Osteoblast (primary cell): ENCODE data around the gene VAV2. TPM values are rescaled to one million over a fixed set of nuclear protein-coding genes. Genes with fewer than 3 reads are reported as not detected.
A peak's percentile ranks its signal among the peaks of the same experiment; 100 is the strongest.

Source experiments
- DNase-seq: peaks from one replicate; pipeline ENCODE4 v3.0.0; 2011; ENCODE audit warnings: low spot score, mixed read lengths; ENCODE audit not compliant: insufficient read length; ENCODE audit errors: missing footprints
- H2AFZ ChIP-seq: 2 replicates; pipeline ENCODE4 v1.6.0; 2011; ENCODE audit warnings: mild to moderate bottlenecking, low read length
- H3K27ac ChIP-seq: 2 replicates; pipeline ENCODE4 v1.5.1; 2011; ENCODE audit warnings: mild to moderate bottlenecking, low read depth, low read length, moderate library complexity
- H3K27me3 ChIP-seq: 2 replicates; pipeline ENCODE4 v1.6.0; 2012; ENCODE audit warnings: mild to moderate bottlenecking, control low read depth, inconsistent platforms, low read length, moderate library complexity; ENCODE audit not compliant: insufficient read depth
- H3K36me3 ChIP-seq: 2 replicates; pipeline ENCODE4 v1.5.1; 2011; ENCODE audit warnings: mild to moderate bottlenecking, low read length, control low read depth, moderate library complexity; ENCODE audit not compliant: insufficient read depth
- H3K4me1 ChIP-seq: 2 replicates; pipeline ENCODE4 v1.5.1; 2011; ENCODE audit warnings: mild to moderate bottlenecking, low read length, control low read depth, moderate library complexity; ENCODE audit not compliant: insufficient read depth
- H3K4me2 ChIP-seq: 2 replicates; pipeline ENCODE4 v1.6.0; 2011; ENCODE audit warnings: mild to moderate bottlenecking, low read length; ENCODE audit not compliant: insufficient read depth
- H3K4me3 ChIP-seq: fragments of 200-600 bp; sonication (generic); 3 replicates; pipeline ENCODE4 v1.5.1; 2012; ENCODE audit warnings: mild to moderate bottlenecking, low read length, inconsistent platforms; ENCODE audit not compliant: insufficient read depth
- H3K79me2 ChIP-seq: 2 replicates; pipeline ENCODE4 v1.6.0; 2012; ENCODE audit warnings: mild to moderate bottlenecking, low read length, control low read depth, inconsistent platforms; ENCODE audit not compliant: insufficient read depth
- H3K9me3 ChIP-seq: 2 replicates; pipeline ENCODE4 v1.5.1; 2011; ENCODE audit warnings: low read depth, low read length, control low read depth
- H4K20me1 ChIP-seq: 2 replicates; pipeline ENCODE4 v1.6.0; 2012; ENCODE audit warnings: mild to moderate bottlenecking, low read length, control low read depth; ENCODE audit not compliant: insufficient read depth
- total RNA-seq: library from RNA; depleted of rRNA; stranded (reverse); fragments of >200 nt; gene quantifications from 2 replicates; pipeline ENCODE4 v1.2.3, GENCODE V29; 2012
- TF ChIP-seq, protein P1 (sequence below): IDR thresholded peaks from 2 replicates; pipeline ENCODE4 v1.5.1; 2011; ENCODE audit warnings: mild to moderate bottlenecking, low read depth, low read length, moderate library complexity; ENCODE audit errors: extremely low read depth

The VAV2 gene
- total RNA-seq, 1 donor = 8.0 TPM

DNA sequence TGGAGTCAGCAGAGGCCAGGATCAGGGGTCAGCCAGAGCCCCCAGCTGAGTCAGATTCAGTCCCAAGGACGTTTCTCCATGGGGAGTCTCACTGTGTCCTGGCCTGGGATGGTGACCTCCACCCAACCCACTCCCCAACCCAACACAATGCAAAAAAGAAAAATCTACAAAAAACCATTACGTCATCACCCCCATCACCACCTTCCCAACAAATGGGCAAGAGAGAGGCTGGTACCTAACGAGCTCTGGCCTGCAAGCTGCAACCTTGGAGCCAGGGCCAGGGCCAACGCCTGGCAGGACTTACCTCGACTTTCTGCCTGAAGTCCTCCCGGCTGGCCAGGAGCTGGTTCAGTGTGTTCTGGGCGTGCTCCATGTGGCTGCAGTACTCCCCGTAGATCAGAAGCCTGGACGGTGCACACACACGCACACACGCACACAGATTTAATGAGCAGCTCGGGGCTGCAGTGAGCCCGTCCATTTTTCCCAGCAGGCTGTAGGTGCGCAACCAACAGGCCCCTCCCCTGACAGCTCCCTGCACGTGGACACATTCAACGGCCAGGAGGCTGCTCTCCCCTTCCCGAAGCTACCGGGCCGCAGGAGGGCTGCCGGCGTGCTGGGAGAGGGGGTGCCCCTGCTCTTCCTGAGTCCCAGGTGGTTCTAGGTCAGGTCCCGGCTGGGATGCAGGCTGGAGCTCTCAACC, 194.6 kb downstream of the VAV2 start:
- no peak overlapping the region for H3K4me3 ChIP-seq
- H3K4me1 ChIP-seq = peaks cover 3% of the 10 kb centered on the region
- H4K20me1 ChIP-seq = peaks cover 13% of the 10 kb centered on the region
- H3K27ac ChIP-seq = no peak overlapping the region
- DNase-seq = peak; percentile 77
- H2AFZ ChIP-seq = no peak overlapping the region
- no peaks in the 10 kb centered on the region for H3K79me2 ChIP-seq
- peaks cover 11% of the 10 kb centered on the region for H3K36me3 ChIP-seq
- no peak overlapping the region for H3K4me2 ChIP-seq
- H3K9me3 ChIP-seq = no peaks in the 10 kb centered on the region
- no peaks in the 10 kb centered on the region for H3K27me3 ChIP-seq
- TF ChIP-seq, protein P1, sequence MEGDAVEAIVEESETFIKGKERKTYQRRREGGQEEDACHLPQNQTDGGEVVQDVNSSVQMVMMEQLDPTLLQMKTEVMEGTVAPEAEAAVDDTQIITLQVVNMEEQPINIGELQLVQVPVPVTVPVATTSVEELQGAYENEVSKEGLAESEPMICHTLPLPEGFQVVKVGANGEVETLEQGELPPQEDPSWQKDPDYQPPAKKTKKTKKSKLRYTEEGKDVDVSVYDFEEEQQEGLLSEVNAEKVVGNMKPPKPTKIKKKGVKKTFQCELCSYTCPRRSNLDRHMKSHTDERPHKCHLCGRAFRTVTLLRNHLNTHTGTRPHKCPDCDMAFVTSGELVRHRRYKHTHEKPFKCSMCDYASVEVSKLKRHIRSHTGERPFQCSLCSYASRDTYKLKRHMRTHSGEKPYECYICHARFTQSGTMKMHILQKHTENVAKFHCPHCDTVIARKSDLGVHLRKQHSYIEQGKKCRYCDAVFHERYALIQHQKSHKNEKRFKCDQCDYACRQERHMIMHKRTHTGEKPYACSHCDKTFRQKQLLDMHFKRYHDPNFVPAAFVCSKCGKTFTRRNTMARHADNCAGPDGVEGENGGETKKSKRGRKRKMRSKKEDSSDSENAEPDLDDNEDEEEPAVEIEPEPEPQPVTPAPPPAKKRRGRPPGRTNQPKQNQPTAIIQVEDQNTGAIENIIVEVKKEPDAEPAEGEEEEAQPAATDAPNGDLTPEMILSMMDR = no peak

DNA sequence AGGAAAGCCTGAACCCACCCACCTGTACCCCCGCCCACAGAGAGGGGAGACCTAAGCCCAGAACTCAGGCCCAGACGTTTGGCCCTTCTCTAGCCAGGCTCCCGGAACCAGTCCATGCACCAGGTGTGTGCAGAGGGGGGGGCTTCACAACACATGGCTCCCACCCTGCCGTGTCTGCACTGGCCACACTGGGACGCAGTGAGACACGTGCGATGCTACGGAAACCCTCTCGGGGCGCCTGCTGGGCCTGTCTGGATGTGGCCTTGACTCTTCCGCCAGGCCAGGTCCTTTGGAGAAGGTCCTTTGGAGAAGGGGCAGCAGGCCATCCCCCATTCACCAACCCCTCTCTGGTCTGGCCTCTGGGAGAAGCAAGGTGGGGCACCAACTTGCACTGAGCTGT, 195.6 kb downstream of the VAV2 start:
- no peak for DNase-seq
- Histone ChIP-seq H2AFZ (no peak overlapping the region), H3K27me3 (no peaks in the 10 kb centered on the region), H3K4me2 (no peak overlapping the region), H3K79me2 (no peaks in the 10 kb centered on the region), H3K4me3 (no peak overlapping the region), H4K20me1 (peaks cover 11% of the 10 kb centered on the region), H3K27ac (no peak overlapping the region), H3K9me3 (no peaks in the 10 kb centered on the region), H3K36me3 (peaks cover 15% of the 10 kb centered on the region), H3K4me1 (peaks cover 3% of the 10 kb centered on the region)
- TF ChIP-seq, protein P1 = no peak

DNA sequence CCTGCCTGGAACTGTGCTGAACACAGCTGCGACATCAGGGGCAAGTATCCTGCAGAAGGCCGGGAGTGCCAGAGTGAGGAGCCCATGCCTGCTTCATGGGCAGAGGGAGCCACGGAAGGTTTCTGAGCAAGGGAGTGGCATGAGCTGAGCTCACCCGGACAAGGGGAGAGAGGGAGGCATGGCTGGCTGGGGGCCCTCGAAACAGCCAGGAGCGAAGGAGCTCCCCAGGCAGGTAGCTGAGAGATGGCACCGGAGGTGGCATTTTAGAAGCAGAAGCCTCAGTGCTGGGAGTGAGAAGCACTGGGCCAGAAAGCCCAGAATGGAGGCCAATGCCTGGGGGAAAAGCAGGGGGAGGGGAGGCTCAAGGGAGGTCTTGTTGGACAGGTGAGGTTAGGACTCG, 197.1 kb downstream of the VAV2 start:
- Histone ChIP-seq H3K4me2 (no peak overlapping the region), H3K79me2 (no peaks in the 10 kb centered on the region), H3K27ac (no peak overlapping the region), H4K20me1 (peaks cover 11% of the 10 kb centered on the region), H3K4me1 (peaks cover 3% of the 10 kb centered on the region), H3K36me3 (peaks cover 21% of the 10 kb centered on the region), H3K9me3 (no peaks in the 10 kb centered on the region), H3K27me3 (no peaks in the 10 kb centered on the region), H3K4me3 (no peak overlapping the region), H2AFZ (no peak overlapping the region)
- TF ChIP-seq, protein P1 = no peak
- no peak for DNase-seq

DNA sequence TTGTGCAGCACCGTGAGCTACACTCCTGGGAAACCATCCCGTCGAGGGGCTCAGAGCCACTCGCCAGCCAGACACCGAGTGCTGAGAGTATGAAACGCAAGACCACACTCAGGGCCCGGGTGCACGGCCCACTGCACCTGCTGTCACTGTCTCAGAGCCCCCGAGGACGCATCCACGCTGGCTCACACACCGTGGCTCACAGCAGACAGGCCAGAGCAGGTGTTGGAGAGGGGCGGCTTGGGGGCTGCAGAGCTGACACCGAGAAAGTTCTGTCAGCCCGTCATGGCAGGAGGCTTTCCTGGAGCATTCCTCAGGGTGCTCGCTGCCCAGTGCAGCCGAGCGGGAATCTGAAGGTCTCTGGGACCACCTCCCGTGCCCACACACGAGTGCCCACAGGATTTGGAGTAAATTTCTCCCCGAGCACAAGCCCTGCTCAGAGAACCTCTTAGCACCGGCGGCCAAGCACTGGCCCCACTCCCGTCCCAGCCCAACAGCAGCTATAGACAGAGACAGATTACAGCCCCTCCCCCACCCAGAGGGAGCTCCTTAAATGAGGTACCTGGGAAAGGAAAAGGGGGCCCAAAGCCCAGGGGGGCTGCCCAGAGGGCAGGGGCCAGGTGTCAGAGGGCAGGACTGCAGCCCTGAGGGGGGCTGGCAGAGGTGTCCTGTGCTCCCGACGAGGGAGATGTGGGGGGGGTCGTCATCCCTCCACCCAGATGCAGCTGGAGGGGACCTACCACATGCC, 197.9 kb downstream of the VAV2 start:
- Histone ChIP-seq H3K4me3 (no peak overlapping the region), H3K27ac (no peak overlapping the region), H2AFZ (no peak overlapping the region), H3K36me3 (peaks cover 26% of the 10 kb centered on the region), H3K4me2 (no peak overlapping the region), H3K27me3 (no peaks in the 10 kb centered on the region), H3K79me2 (no peaks in the 10 kb centered on the region), H3K9me3 (no peaks in the 10 kb centered on the region), H3K4me1 (peaks cover 3% of the 10 kb centered on the region), H4K20me1 (peaks cover 9% of the 10 kb centered on the region)
- peak; percentile 80 for DNase-seq
- TF ChIP-seq, protein P1 = no peak
